Activated CD4-positive, alpha-beta T cell treated with anti-CD3 and anti-CD28 coated beads, Interleukin-2, amount 50 U/mL, for 48 hours (primary cell): ENCODE measurements around the gene RELL1.

ENCODE experiments used
- DNase-seq, 2 experiments: peaks; one replicate each; pipeline ENCODE4 v3.0.0-alpha.2; 2020

The RELL1 gene

DNA sequence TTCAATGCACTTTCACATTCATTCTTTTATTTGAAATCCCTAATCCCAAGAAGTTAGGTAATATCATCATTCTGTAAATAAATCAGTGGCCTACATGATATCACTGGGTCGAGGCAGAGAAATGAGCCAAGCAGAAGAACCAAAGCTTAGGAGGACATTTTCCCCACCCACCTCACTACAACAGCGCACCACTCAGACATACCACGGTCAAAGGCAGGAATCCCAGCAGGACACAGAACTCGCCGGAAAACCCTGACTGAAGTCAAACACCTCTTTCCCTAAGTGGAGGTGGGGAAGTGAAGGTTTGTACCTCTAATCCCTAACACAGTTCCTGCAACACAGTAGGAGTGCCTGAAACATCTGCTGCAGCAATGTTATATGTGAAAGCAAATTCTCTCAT, 21.5 kb downstream of the RELL1 start:
- no peak for DNase-seq

DNA sequence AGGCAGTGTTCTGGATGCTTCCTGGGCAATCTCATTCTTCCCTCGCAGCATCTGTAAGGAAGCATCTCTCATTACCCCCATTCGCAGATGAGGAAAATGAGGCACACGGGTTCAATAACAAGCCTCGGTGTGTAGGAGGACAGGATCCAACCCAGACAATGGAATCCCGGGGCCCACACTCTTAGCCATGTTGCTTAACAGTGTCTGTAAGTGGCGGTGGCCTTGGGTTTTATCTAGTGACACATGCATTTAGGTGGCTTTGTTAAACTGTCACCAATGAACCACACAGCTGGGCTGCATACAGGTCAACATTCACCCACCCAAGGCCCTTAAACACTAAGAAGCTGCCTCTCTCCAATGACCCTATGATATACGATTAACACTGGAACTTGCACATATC, 22.6 kb downstream of the RELL1 start:
- no peak for DNase-seq

DNA sequence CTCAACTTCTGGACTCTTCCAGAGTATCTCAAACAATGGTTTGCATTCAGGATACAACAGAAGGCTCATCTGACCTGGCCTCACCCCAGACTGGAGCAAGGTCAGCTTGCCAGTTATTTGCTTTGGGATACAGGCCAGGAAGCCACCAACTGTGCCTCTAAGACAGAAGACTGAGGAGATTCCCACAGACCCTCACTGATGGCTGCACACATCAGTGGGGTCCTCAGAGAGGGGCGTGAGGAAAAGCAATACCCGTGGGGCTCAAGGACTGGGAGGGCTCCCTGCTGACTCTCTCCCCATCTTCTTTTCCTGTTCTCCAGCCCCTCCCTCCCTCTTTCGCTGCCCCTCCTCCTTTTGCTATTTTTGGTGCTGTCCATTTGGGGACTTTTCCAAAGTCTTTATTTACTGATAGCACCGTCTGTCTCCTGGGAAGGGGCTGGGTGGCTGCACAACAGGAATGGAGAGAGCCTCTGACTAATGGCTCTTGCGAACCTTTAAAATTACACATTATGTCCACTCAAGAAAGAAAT, 23.2 kb downstream of the RELL1 start:
- no peak for DNase-seq

DNA sequence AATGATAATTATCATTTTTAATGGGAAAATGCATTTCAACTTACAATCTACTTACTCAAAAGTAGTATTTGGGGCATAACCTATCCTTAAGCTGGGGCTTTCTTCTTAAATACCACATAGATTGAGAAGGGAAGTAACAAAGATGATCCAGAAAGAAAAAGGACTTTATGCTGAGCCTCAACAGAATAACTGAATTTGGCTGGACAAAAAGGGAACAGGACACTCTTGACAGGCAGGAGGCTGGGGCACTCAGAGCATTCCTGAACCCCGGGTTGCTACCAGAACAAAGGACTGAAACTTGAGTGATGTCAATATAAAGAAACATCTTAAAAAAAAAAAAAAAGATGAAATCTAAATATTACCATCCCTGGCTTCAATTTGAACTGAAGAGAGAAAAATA, 23.9 kb downstream of the RELL1 start:
- no peak for DNase-seq

GRCh38 chr4:37661772-37662171, 24.4 kb downstream of the RELL1 start:
- DNase-seq, result no peak

GRCh38 chr4:37659696-37660095, 26.5 kb downstream of the RELL1 start:
- DNase-seq, result no peak

- no peak for DNase-seq
These were observed 29.5 kb downstream of the RELL1 start for GRCh38 chr4:37656649-37657048.

DNA sequence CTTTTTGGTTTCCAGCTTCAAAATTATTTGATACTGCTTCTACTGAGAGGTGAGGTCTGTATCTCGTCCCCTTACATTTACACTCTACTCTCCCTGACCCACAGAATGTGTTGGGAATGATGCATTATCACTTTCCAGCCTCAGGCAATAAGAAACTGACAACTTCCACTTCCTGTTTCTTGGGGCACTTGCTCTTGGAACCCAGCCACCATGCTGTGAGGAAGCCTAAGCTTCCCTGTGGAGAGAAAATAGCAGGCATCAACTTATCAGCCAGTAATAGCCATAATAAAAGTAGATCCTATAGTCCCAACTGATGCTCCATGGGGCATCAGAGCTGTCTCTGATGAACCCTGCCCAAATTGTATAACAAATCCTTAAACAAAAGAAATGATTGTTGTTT, 32.6 kb downstream of the RELL1 start:
- no peak for DNase-seq

DNA sequence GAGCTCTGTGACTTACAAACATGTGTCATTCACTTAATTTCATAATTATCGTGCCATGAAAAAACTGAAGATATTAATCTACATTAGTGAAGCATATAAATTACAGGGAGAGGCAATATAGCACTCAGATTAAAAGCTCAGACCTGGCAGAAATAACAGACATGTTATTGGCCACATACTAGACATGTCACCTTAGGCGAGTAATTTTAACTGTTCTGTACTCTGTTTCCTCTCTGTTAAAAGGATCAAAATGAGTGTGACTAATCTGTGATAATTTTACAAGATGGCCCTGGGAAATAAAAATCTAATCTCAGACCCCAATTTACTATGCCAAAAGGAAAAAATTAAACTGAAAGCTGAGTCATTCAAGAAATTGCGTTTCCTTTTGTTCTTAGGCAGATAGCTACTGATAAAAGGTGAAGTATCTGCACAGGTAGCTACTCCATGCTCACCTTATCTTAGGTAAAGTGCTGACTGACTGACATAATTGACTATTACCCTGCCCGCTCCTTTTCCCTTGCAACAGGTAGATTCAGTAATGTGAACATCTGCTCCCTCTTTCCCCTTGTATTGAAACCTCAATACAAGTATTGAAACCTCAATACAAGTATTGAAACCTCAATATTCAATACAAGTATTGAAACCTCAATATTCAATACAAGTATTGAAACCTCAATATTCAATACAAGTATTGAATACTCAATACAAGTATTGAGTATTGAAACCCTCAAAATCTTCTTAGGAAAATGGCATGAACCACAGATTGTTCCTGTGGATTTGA, 33.2 kb downstream of the RELL1 start:
- no peak for DNase-seq

- DNase-seq, result no peak
These were observed 34.3 kb downstream of the RELL1 start for GRCh38 chr4:37651781-37652377.

DNA sequence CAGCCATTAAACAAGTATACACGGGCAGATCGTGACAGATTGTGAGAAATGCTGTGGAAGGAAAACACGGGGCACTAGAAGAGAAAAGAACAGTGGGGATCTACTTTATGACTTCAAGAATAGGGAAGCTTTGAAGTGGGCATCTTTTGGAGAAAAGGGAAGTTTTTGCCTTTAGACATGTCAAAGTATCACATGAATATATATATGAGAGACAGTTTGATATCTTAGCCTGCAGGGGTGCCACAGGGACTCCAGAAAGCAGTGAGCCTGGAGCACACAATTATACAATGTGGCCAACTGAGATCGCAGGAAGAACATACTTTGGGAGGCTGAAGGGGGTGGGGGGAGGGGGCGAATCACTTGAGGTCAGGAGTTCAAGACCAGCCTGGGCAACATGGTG, 35.7 kb downstream of the RELL1 start:
- DNase-seq, result no peak

- DNase-seq, result no peak
These were observed 36.9 kb downstream of the RELL1 start for GRCh38 chr4:37649268-37649667.

DNA sequence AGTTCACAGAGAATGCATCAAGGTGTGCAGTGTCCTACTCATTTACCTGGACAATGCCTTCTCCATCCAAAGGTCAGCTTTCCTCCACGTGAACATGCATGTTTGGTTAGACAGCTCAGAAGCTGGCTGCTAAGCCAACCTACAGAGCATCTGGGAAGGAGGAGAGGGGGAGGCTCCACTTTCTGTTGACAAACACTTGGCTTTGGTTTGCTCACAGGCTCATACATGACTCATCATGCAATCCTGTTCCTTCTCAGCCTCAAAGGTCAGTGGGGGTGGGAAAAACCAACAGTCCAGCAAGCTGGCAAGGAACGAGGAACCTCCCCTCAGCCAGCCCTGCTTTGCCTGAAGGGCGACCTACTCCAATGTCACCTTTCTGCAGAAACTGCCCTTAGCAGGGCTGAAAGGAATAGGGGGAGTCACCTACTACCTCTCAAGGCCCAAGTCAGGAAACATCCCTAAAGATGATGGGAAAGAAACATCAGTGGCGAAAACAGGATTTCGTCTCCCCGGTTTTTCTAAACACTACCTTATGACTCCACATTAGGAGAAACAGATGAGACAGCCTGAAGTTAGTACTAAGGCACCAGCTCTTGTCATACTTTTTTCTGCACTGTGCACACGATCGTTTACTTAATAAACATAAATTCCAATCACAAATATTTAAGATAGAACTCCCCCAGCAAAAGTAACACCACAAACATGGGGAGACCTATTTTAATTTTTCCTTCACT, 37.9 kb downstream of the RELL1 start:
- DNase-seq, result no peak

DNA sequence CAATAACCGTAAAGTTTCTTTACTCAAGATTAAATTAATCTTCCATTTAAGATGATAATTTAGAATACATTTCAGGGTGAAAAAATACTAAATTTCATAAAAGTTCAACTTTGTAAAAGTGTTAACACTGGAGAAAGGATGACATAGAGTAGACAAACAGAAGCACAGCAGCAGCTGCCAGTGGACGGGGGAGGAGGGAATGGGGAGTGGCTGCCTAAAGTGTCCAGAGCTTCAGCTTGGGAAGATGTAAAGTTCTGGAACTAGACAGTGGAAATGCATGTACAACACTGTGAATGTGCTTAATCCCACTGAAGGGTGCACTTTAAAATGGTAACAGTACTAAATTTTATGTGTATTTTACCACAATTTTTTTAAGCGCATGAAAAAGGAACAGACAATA, 39.9 kb downstream of the RELL1 start:
- no peak for DNase-seq

- DNase-seq, result no peak
These were observed 40.4 kb downstream of the RELL1 start for GRCh38 chr4:37645736-37646135.

DNA sequence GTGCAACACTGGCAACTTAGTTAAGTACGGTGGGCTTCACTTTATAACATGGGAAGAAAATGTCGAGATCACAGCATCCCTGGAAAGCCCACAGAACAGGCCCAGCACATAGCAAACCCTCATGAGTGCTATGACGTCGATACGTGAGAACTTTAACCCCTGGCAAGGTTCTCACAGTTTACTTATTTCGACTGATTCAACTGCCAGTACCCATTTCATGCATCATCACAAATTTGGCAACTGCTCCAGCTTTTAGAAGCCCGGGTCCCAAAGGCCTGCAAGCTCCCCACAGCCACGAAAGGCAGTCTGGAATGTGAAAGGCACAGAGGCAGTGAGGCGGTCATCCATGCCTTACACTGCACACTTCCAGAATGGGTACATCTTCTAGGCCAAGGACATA, 41.2 kb downstream of the RELL1 start:
- no peak for DNase-seq

DNA sequence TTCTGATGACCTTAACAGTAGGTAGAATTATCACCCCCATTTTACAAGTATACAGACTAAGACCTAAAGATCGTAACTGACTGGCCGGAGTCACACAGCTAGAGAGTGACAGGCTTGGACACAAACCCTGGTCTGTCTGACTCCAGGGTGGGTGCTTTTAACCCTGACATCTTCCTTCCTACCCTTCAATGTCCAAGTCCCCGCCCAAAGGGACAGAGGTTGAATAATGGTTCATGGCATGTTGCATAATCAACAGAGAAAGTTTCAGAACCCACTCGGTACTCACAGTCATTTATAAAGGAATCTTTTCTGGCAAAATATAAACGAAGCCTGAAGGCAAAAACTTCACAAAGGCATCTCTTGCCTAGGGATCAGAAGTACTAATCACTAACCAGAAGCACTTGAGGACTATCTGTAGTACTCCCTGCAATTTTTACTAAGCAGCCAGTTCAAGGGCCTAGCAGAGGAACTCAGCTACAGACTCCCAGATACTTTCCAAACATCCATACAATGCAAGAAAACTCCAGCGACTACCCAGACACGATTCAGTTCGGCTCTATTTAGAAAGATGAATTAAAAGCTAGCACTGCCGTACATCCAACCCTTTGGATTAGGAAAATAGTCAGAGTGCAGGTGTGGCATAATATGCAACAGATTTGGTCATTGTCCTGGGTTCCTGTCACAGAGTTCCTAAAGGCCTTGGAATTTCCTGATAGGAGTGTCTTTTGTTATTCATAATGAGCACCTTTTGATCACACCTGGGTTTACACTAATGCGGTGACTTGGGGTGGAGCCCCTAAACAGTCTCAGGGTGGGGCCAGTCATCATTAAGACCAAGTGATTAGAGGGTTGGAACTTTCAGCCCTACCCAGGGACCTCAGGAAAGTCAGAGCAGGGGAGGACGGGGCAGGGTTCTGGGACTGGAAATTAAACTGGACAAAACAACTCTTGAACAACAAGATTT, 44.0 kb downstream of the RELL1 start:
- no peak for DNase-seq

- DNase-seq, result no peak
These were observed 44.8 kb downstream of the RELL1 start for GRCh38 chr4:37641352-37641751.

DNA sequence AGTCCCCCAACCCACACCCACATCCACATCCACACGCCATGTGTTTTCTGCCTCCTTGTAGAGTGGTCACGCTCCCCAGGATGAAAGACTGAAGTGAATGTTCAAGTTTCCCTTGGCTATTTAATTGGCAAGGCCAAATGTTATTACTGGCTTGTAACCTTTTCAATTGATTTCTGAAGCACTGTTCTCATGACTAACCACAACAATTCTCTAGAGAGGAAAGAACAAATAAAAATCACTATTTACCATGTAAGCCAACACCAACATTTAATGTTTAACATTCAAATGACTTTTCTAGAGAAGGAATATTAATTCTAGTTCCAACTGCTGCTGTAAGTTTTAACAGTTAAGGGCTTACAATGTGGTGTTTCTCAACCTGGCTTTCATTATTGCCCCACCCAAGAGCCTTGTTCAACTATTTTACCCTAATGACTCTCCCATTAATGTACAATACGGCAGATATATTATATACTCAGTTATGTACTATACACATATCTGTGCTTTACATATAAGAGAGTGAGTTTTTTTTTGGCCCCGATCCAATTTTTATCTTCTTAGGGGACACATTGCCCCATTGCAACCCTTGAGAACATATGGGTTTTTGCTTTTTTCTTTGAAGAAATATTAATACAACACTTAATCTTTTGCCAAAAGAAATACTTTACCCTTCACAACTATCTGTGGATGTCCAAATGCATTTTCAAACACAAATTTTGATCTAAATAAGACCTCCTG, 46.5 kb downstream of the RELL1 start:
- no peak for DNase-seq

DNA sequence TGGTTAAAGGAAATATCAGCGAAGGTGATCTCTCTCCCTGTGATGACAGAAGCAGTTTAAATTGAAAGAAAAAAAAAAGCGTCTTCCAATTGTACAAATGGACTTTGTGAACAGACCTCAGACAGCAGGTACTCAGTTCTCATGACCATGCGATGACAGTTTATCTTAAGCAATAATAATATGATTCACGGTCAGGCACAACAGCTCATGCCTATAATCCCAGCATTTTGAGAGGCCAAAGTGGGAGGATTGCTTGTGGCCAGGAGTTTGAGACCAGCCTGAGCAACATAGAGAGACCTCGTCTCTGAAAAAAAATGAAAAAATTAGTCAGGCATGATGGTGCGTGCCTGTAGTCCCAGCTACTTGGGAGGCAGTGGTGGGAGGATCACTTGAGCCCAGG, 51.0 kb downstream of the RELL1 start:
- no peak for DNase-seq

GRCh38 chr4:37634180-37634579, 52.0 kb downstream of the RELL1 start:
- DNase-seq, result no peak

DNA sequence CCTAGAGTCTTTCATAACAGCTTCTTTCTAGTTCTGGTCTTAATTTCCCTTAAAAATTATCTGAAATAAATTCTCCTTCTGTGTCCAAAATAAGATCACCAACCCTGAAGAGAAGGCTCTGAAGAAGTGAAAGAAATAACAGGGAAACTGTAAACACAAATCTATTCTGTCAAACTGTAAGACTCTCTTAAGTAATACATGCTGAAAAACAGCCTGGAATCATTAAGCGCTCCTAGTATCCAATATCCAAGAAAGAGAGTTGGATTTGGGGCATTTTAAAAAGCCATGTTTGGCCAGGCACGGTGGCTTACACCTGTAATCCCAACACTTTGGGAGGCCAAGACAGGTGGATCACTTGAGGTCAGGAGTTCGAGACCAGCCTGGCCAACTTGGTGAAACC, 53.3 kb downstream of the RELL1 start:
- no peak for DNase-seq
